Tibial artery (tissue), 4 donors: ENCODE measurements around the gene MILR1.

ENCODE experiments used
- DNase-seq, 2 donors: peaks; one replicate each; pipeline ENCODE4 v3.0.0-alpha.2; 2019
- H3K27ac ChIP-seq, 2 donors: fragments of 200-600 bp; sonication (generic) in 1 of 2; 1 replicate in 1 of 2; 2 replicates in 1 of 2; pipeline ENCODE4 v1.5.1; 2018 to 2019; ENCODE audit warnings: mild to moderate bottlenecking in 1 of 2
- H3K27me3 ChIP-seq, 2 donors: fragments of 200-600 bp; sonication (generic) in 1 of 2; one replicate each; pipeline versions ENCODE4 v1.5.1 to v1.6.0; 2016 to 2019
- H3K36me3 ChIP-seq, 3 donors: fragments of 200-600 bp; sonication (generic) in 2 of 3; one replicate each; pipeline ENCODE4 v1.5.1; 2016 to 2019; ENCODE audit warnings: mild to moderate bottlenecking in 2 of 3
- H3K4me1 ChIP-seq, 4 donors: fragments of 200-600 bp; sonication (generic) in 2 of 4; 1 replicate in 3 of 4; 2 replicates in 1 of 4; pipeline ENCODE4 v1.5.1; 2016 to 2019
- H3K4me3 ChIP-seq, 2 donors: fragments of 200-600 bp; sonication (generic) in 1 of 2; 1 replicate in 1 of 2; 2 replicates in 1 of 2; pipeline ENCODE4 v1.5.1; 2018 to 2019; ENCODE audit warnings: mild to moderate bottlenecking in 2 of 2
- H3K9me3 ChIP-seq, 3 donors: fragments of 200-600 bp; sonication (generic) in 1 of 3; one replicate each; pipeline ENCODE4 v1.5.1; 2016 to 2019
- CTCF ChIP-seq, 2 experiments: fragments of 200-600 bp in 1 of 2; fragments of 450-650 bp in 1 of 2; IDR thresholded peaks; one replicate each; pipeline ENCODE4 v1.5.1; 2017 to 2019; ENCODE audit warnings: antibody characterized with exemption in 2 of 2, mild to moderate bottlenecking in 1 of 2, moderate library complexity in 1 of 2
- intact Hi-C: fragments of 100-400 bp; cut with DNase I; formaldehyde crosslinking; loops from one replicate; pipeline ENCODE4 v1.15.0; 2023; ENCODE audit warnings: low total_unique reads

The MILR1 gene

GRCh38 chr17:64471440-64471839, 22.5 kb downstream of the MILR1 start:
- TF ChIP-seq CTCF (IDR thresholded peaks at IDR 0.05), result no peak
- intact Hi-C loops, result no loop called here
- no peak for DNase-seq
- Histone ChIP-seq H3K27ac (no peak overlapping the region), H3K27me3 (peaks cover 0 to 5% of the 10 kb centered on the region in 2 donors), H3K4me3 (no peak overlapping the region), H3K36me3 (no peaks in the 10 kb centered on the region), H3K4me1 (no peaks in the 10 kb centered on the region), H3K9me3 (no peaks in the 10 kb centered on the region)

- Histone ChIP-seq H3K36me3 (peaks cover 0 to 5% (median 5%) of the 10 kb centered on the region in 3 donors), H3K27me3 (peaks cover 0 to 5% of the 10 kb centered on the region in 2 donors), H3K27ac (no peak overlapping the region), H3K4me3 (no peak overlapping the region), H3K4me1 (no peaks in the 10 kb centered on the region), H3K9me3 (no peaks in the 10 kb centered on the region)
- no peak for TF ChIP-seq CTCF (IDR thresholded peaks at IDR 0.05)
- intact Hi-C loops, result no loop called here
- DNase-seq, result no peak
Observed at GRCh38 chr17:64472564-64472963, 23.6 kb downstream of the MILR1 start.

- intact Hi-C loops, result no loop called here
- Histone ChIP-seq H3K4me3 (no peak overlapping the region), H3K4me1 (no peaks in the 10 kb centered on the region), H3K27me3 (no peaks in the 10 kb centered on the region), H3K27ac (no peak overlapping the region), H3K9me3 (no peaks in the 10 kb centered on the region), H3K36me3 (peaks cover 7 to 48% (median 38%) of the 10 kb centered on the region in 3 donors)
- DNase-seq, result no peak
- TF ChIP-seq CTCF (IDR thresholded peaks at IDR 0.05), result no peak
Observed at GRCh38 chr17:64477849-64478248, 28.9 kb downstream of the MILR1 start.

GRCh38 chr17:64480951-64481350, 32.0 kb downstream of the MILR1 start:
- H3K27me3 ChIP-seq, result no peaks in the 10 kb centered on the region
- H3K27ac ChIP-seq, result no peak overlapping the region
- TF ChIP-seq CTCF (IDR thresholded peaks at IDR 0.05), result no peak
- no peak for DNase-seq
- H3K9me3 ChIP-seq, result no peaks in the 10 kb centered on the region
- H3K4me1 ChIP-seq, result no peaks in the 10 kb centered on the region
- H3K36me3 ChIP-seq, result peaks cover 16 to 78% (median 63%) of the 10 kb centered on the region in 3 donors
- no peak overlapping the region for H3K4me3 ChIP-seq
- intact Hi-C loops, result no loop called here

GRCh38 chr17:64484380-64484779, 35.5 kb downstream of the MILR1 start:
- Histone ChIP-seq H3K36me3 (peaks cover 14 to 89% (median 55%) of the 10 kb centered on the region in 3 donors), H3K4me1 (no peaks in the 10 kb centered on the region), H3K27ac (no peak overlapping the region), H3K27me3 (no peaks in the 10 kb centered on the region), H3K9me3 (no peaks in the 10 kb centered on the region), H3K4me3 (no peak overlapping the region)
- no peak for DNase-seq
- TF ChIP-seq CTCF (IDR thresholded peaks at IDR 0.05), result no peak
- intact Hi-C loops, result no loop called here

- Histone ChIP-seq H3K27ac (no peak overlapping the region), H3K27me3 (no peaks in the 10 kb centered on the region), H3K36me3 (peaks cover 23 to 89% (median 38%) of the 10 kb centered on the region in 3 donors), H3K4me3 (no peak overlapping the region), H3K9me3 (no peaks in the 10 kb centered on the region), H3K4me1 (no peaks in the 10 kb centered on the region)
- DNase-seq, result no peak
- intact Hi-C loops, result no loop called here
- no peak for TF ChIP-seq CTCF (IDR thresholded peaks at IDR 0.05)
Observed at GRCh38 chr17:64488301-64488700, 39.4 kb downstream of the MILR1 start.
